Ectodermal cell (in vitro differentiated cells): Measurements from ENCODE around the gene LELP1. TPM values are rescaled to one million over a fixed set of nuclear protein-coding genes. Genes with fewer than 3 reads are reported as not detected.
"Not testable (repeated sequence)": the region's sequence is repeated elsewhere in the genome, so short reads cannot be mapped to it uniquely, and the experiment has no call there.

ENCODE experiments used
- H3K27ac ChIP-seq: 2 replicates; pipeline ENCODE4 v1.7.0; 2013; ENCODE audit warnings: mild to moderate bottlenecking, low read depth, low read length; ENCODE audit not compliant: insufficient read depth, poor library complexity, severe bottlenecking
- H3K27me3 ChIP-seq: 2 replicates; pipeline ENCODE4 v1.7.0; 2013; ENCODE audit warnings: mild to moderate bottlenecking, low read length; ENCODE audit not compliant: insufficient read depth, control insufficient read depth, poor library complexity, severe bottlenecking
- H3K36me3 ChIP-seq: one replicate; pipeline ENCODE4 v1.7.0; 2013; ENCODE audit warnings: low read length; ENCODE audit not compliant: control insufficient read depth, insufficient read depth
- H3K4me1 ChIP-seq: one replicate; pipeline ENCODE4 v1.7.0; 2013; ENCODE audit warnings: low read length; ENCODE audit not compliant: control insufficient read depth, insufficient read depth
- H3K4me3 ChIP-seq: 2 replicates; pipeline ENCODE4 v1.7.0; 2013; ENCODE audit warnings: low read depth, low read length, control low read depth; ENCODE audit not compliant: insufficient read depth
- H3K9me3 ChIP-seq: 2 replicates; pipeline ENCODE4 v1.7.0; 2013; ENCODE audit warnings: mild to moderate bottlenecking, low read length, moderate library complexity; ENCODE audit not compliant: control insufficient read depth
- WGBS, 2 experiments: methylation state at CpG; one replicate each; pipeline ENCODE4 v1.1.7; 2013; ENCODE audit warnings: missing lambda C conversion rate in 2 of 2; 5-methylcytosine and 5-hydroxymethylcytosine counted together
- polyA plus RNA-seq, 4 experiments: library from polyadenylated mRNA; stranded (reverse); fragments of 50-300 nt; gene quantifications; one replicate each; pipeline ENCODE4 v1.2.3, GENCODE V29; 2013

LELP1 gene
- not detected for polyA plus RNA-seq (2013, experiment 1 of 4)
- not detected for polyA plus RNA-seq (2013, experiment 2 of 4)
- polyA plus RNA-seq (2013, experiment 3 of 4): not detected
- polyA plus RNA-seq (2013, experiment 4 of 4): not detected

GRCh38 chr1:153203130-153203529, at the start of gene LELP1:
Gene LELP1 (plus strand): TSS chr1:153203430. CDS start chr1:153204708, 1,278 bp downstream.
- H3K27me3 ChIP-seq: no peaks in the 10 kb centered on the region
- H3K9me3 ChIP-seq: no peaks in the 10 kb centered on the region
- no peaks in the 10 kb centered on the region for H3K4me1 ChIP-seq
- H3K36me3 ChIP-seq: no peaks in the 10 kb centered on the region
- no peak within 1 kb of the TSS for H3K27ac ChIP-seq
- 93 to 100% methylated on average over 1 of the region's 1 CpG for WGBS, 2 experiments
- H3K4me3 ChIP-seq: no peak within 1 kb of the TSS

DNA sequence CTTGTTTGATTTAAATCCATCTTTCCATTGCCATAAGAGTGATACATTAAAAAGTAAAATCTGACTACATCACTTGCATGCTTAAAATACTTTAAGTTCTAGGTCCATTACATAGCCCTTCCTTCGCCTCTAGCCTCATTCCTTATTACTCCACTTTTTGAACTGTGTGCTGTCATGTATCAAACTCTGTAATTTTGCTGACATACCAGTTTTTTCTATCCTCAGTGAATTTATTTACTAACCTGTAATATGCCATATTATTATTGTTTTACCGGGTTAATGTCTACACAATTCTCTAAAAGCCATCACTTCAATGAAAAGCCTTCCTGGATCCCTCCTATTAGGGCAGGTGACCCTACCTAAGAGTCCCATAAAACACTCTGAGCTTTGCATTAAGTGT, 47.7 kb upstream of the LELP1 start:
- Histone ChIP-seq H3K4me3 (no peak overlapping the region), H3K9me3 (no peaks in the 10 kb centered on the region), H3K27me3 (no peaks in the 10 kb centered on the region), H3K36me3 (no peaks in the 10 kb centered on the region), H3K27ac (no peak overlapping the region), H3K4me1 (no peaks in the 10 kb centered on the region)
- 85% methylated on average over 2 of the region's 2 CpGs for WGBS, 2 experiments

- Histone ChIP-seq H3K4me1 (no peaks in the 10 kb centered on the region), H3K9me3 (no peaks in the 10 kb centered on the region), H3K27ac (no peak overlapping the region), H3K36me3 (no peaks in the 10 kb centered on the region), H3K27me3 (no peaks in the 10 kb centered on the region), H3K4me3 (no peak overlapping the region)
- WGBS, 2 experiments: 78 to 100% methylated on average over 2 of the region's 2 CpGs
These were observed 34.5 kb upstream of the LELP1 start for GRCh38 chr1:153168686-153169085.

GRCh38 chr1:153174624-153175023, 28.6 kb upstream of the LELP1 start:
- Histone ChIP-seq H3K27ac (no peak overlapping the region), H3K9me3 (no peaks in the 10 kb centered on the region), H3K36me3 (no peaks in the 10 kb centered on the region), H3K4me3 (no peak overlapping the region), H3K27me3 (no peaks in the 10 kb centered on the region), H3K4me1 (no peaks in the 10 kb centered on the region)

GRCh38 chr1:153178922-153179321, 24.3 kb upstream of the LELP1 start:
- H3K4me1 ChIP-seq: no peaks in the 10 kb centered on the region
- no peak overlapping the region for H3K27ac ChIP-seq
- no peaks in the 10 kb centered on the region for H3K27me3 ChIP-seq
- H3K9me3 ChIP-seq: no peaks in the 10 kb centered on the region
- no peak overlapping the region for H3K4me3 ChIP-seq
- H3K36me3 ChIP-seq: no peaks in the 10 kb centered on the region

DNA sequence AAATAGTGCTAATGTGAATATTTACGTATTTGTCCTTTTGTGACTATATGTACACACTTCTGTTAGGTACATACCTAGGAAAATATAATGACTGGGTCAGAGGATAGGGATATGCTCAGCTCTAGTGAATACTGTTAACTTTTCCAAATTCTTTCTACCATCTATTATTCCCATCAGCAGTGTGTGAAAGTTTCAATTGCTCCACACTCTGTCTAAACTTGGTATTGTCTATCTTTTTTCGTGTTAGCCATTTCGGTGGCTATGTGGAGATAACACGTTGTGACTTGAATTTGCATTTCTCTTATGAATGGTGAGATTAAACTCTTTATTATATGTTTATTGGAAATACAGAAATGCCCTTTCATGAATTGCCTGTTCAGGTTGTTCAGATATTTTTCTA, 22.7 kb upstream of the LELP1 start:
- WGBS, 2 experiments: 94 to 95% methylated on average over 2 to 4 of the region's 4 CpGs
- H3K9me3 ChIP-seq: no peaks in the 10 kb centered on the region
- no peaks in the 10 kb centered on the region for H3K4me1 ChIP-seq
- H3K4me3 ChIP-seq: no peak overlapping the region
- no peaks in the 10 kb centered on the region for H3K36me3 ChIP-seq
- H3K27me3 ChIP-seq: no peaks in the 10 kb centered on the region
- H3K27ac ChIP-seq: no peak overlapping the region

DNA sequence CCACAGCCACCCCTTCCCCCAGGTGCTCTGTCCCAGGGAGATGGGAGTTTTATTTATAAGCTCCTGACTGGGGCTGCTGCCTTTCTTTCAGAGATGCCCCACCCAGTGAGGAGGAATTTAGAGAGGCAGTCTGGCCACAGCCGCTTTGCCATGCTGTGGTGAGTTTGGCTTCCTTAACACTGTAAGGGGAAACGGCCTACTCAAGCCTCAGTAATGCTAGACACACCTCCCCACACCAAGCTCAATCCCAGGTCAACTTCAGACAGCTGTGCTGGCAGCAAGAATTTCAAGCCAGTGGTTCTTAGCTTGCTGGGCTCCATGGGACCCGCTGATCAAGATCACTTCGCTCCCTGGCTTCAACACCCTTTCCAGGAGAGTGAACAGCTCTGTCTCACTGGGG, 14.9 kb upstream of the LELP1 start:
- 90% methylated on average over 4 of the region's 4 CpGs for WGBS, 2 experiments
- not testable (repeated sequence) for H3K4me1 ChIP-seq, H3K27ac ChIP-seq, H3K4me3 ChIP-seq, H3K9me3 ChIP-seq, H3K27me3 ChIP-seq, H3K36me3 ChIP-seq

DNA sequence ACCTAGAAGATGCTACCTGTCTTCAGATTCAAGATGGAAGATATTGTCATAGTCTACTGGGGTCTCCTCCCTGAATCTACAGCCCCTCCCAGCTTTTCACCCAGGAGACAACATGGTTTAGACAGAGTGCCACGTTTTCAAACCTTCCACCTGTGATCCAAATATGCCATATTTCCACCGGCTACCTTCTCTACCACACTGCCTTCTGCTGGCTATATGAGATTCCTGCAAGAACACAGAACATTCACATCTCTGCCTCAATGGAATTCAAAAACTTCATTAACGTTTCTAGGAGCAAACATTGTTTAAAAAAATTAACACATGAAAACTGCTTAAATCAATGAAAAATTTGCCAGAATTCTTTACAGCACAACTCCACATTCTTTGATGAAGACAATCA, 12.9 kb upstream of the LELP1 start:
- 25 to 30% methylated on average over 3 of the region's 3 CpGs for WGBS, 2 experiments
- Histone ChIP-seq H3K4me3 (no peak overlapping the region), H3K27me3 (no peaks in the 10 kb centered on the region)

GRCh38 chr1:153192697-153193096, 10.5 kb upstream of the LELP1 start:
- Histone ChIP-seq H3K27ac (no peak overlapping the region), H3K9me3 (no peaks in the 10 kb centered on the region), H3K4me3 (no peak overlapping the region), H3K4me1 (no peaks in the 10 kb centered on the region), H3K36me3 (no peaks in the 10 kb centered on the region), H3K27me3 (no peaks in the 10 kb centered on the region)
- 34 to 38% methylated on average over 2 to 3 of the region's 3 CpGs for WGBS, 2 experiments

More for the DNA sequence above, 12.9 kb upstream of the LELP1 start:
- no peaks in the 10 kb centered on the region for H3K9me3 ChIP-seq
- no peak overlapping the region for H3K27ac ChIP-seq
- H3K36me3 ChIP-seq: no peaks in the 10 kb centered on the region
- H3K4me1 ChIP-seq: no peaks in the 10 kb centered on the region

GRCh38 chr1:153194331-153195050, 8.7 kb upstream of the LELP1 start:
- Histone ChIP-seq H3K9me3 (no peaks in the 10 kb centered on the region), H3K36me3 (no peaks in the 10 kb centered on the region), H3K4me3 (no peak overlapping the region), H3K4me1 (no peaks in the 10 kb centered on the region), H3K27ac (no peak overlapping the region), H3K27me3 (no peaks in the 10 kb centered on the region)
- WGBS, 2 experiments: 64 to 68% methylated on average over 3 of the region's 3 CpGs
